Left ventricle myocardium inferior (tissue), 1 donor: ENCODE data around the gene ITSN2. TPM values are rescaled to one million over a fixed set of nuclear protein-coding genes. Genes with fewer than 3 reads are reported as not detected.
A peak's percentile ranks its signal among the peaks of the same experiment; 100 is the strongest.
"Not testable (repeated sequence)": the region's sequence is repeated elsewhere in the genome, so short reads cannot be mapped to it uniquely, and the experiment has no call there.

ENCODE experiments used
- DNase-seq: peaks from one replicate; pipeline ENCODE4 v3.0.0-alpha.2; 2020
- H3K27ac ChIP-seq: fragments of 200-600 bp; replicated peaks from 2 replicates; pipeline ENCODE4 v1.8.0; 2021
- H3K27me3 ChIP-seq: fragments of 200-600 bp; 2 replicates; pipeline ENCODE4 v1.8.0; 2021; ENCODE audit warnings: low read depth
- H3K36me3 ChIP-seq: fragments of 200-600 bp; 2 replicates; pipeline ENCODE4 v1.8.0; 2021
- H3K4me1 ChIP-seq: fragments of 200-600 bp; 2 replicates; pipeline ENCODE4 v1.8.0; 2021
- H3K4me3 ChIP-seq: fragments of 200-600 bp; 2 replicates; pipeline ENCODE4 v1.8.0; 2021; ENCODE audit warnings: mild to moderate bottlenecking, moderate library complexity
- H3K9me3 ChIP-seq: fragments of 200-600 bp; replicated peaks from 2 replicates; pipeline ENCODE4 v1.8.0; 2021
- CTCF ChIP-seq: fragments of 200-600 bp; IDR thresholded peaks from 2 replicates; pipeline ENCODE4 v1.8.0; 2021; ENCODE audit warnings: antibody characterized with exemption, mild to moderate bottlenecking, borderline replicate concordance
- intact Hi-C: fragments of 100-400 bp; cut with micrococcal nuclease; formaldehyde crosslinking; loops from one replicate; pipeline ENCODE4 v1.11.0; 2022
- total RNA-seq: library from RNA; stranded (reverse); fragmentation: NEBNext Ultra II Directional; extraction: Animal tissue kit (Norgen Biotek cat#: 25700); gene quantifications from one replicate; pipeline ENCODE4 v1.2.1, GENCODE V29; 2021
- donor health status: DM: no; HTN: yes; CAD: no; lungs with severe emphysema.

ITSN2 gene
- total RNA-seq, 1 donor from 2014 or later, result 24.4 TPM

- Histone ChIP-seq H3K4me1 (peaks cover 53% of the 10 kb centered on the region), H3K9me3 (no peaks in the 10 kb centered on the region), H3K27ac (peak overlapping the region; percentile 99), H3K36me3 (no peaks in the 10 kb centered on the region), H3K27me3 (no peaks in the 10 kb centered on the region), H3K4me3 (peak overlapping the region; percentile 93)
- TF ChIP-seq CTCF, result no peak
- DNase-seq, result no peak
- intact Hi-C loops, result no loop called here
These were observed 611 bp upstream of the ITSN2 start for GRCh38 chr2:24360963-24361330.

DNA sequence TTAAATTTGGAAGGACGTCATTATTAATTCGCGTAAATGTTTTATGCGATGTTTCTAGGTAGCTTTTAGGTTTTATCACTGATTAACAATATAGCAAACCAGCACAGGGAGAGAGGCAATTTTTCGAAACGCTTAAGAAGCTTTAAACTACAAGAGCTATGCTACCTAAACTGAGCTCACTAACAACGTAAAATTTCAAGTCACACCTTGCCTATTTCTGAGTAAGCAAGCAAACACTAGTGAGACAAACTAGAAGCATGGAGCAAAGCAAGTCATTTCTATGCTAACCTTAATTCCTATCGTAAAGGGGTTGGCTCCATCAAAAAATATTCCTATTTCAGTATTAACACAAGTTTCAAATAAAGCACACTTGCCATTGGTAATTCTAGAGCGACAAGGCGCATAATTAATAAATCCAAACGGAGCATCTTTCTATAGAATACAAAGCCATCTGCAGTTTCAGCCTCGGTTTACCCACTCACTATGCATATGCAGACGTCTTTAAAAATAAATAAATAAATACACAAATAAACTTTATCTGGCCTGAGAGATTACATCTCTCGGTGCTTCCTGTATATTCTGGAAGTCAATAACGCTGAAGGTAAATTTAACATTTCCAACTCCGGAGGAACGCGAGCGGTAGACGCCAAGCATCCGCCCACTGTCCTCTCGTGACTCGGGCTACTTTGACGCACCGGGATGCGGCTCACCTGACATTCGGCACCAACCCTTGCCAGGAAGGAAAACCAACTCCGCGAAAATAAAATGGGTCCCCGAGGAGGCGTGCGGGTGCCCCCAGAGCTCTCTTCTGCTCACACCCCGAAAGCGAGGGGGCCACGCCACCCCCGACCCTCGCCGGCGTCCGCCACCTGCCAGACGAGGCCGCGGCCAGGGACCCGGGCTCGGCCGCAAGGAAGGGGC lies 947 bp downstream of the ITSN2 start:
- TF ChIP-seq CTCF, result no peak
- no peaks in the 10 kb centered on the region for H3K9me3 ChIP-seq
- H3K36me3 ChIP-seq, result no peaks in the 10 kb centered on the region
- intact Hi-C loops, result no loop called here
- peak; percentile 32 for DNase-seq
- peak overlapping the region; percentile 93 for H3K4me3 ChIP-seq
- H3K27me3 ChIP-seq, result no peaks in the 10 kb centered on the region
- H3K4me1 ChIP-seq, result peaks cover 51% of the 10 kb centered on the region
- H3K27ac ChIP-seq, result peak overlapping the region; percentile 99

DNA sequence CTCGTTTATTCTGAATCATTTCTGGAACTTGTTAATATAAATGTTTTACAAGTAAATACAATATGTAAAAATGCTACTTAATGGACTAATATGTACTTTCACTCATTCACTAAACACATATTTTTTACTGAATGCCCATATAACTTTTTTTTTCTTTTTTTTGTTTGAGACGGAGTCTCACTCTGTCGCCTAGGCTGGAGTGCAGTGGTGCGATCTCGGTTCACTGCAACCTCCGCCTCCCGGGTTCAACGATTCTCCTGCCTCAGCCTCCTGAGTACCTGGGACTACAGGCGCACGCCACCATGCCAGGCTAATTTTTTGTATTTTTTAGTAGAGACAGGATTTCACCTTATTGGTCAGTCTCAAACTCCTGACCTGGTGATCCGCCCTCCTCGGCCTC lies 2.6 kb downstream of the ITSN2 start:
- intact Hi-C loops, H3K36me3 ChIP-seq, H3K9me3 ChIP-seq, H3K27me3 ChIP-seq, DNase-seq: not testable (repeated sequence)
- Histone ChIP-seq H3K27ac (peak overlapping the region; percentile 99), H3K4me1 (peaks cover 66% of the 10 kb centered on the region), H3K4me3 (peak overlapping the region; percentile 93)

DNA sequence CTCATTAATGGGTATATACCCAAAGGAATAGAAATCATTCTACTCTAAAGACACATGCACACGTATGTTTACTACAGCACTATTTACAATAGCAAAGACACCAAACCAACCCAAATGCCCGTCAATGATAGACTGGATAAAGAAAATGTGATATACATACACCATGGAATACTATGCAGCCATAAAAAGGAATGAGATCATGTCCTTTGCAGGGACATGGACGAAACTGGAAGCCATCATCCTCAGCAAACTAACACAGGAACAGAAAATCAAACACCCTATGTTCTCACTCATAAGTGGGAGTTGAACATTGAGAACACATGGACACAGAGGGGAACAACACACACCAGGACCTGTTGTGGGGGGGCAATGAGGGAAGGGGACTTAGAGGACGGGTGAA lies 3.2 kb downstream of the ITSN2 start:
- H3K4me3 ChIP-seq, H3K9me3 ChIP-seq, intact Hi-C loops, DNase-seq, H3K36me3 ChIP-seq, H3K27me3 ChIP-seq, H3K27ac ChIP-seq: not testable (repeated sequence)
- H3K4me1 ChIP-seq, result peaks cover 72% of the 10 kb centered on the region

DNA sequence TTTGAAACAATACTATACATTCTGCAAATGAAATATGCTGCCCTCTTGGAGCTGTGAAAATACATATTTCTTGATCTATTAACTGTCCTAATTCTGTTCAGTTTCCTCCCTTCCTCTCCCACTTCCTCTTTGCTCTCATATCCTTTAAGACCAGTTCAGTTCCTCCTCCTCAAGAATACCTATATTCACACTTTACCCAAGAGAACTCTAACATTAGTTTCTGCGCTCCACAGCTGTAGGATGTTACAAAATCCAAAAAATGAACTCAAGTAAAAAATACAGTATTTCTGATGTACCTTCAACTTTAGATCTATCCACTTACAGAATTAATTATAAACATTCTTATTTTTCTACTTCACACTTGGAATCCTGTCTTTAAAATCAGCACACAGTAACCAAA lies 5.4 kb downstream of the ITSN2 start:
- TF ChIP-seq CTCF, result no peak
- H3K9me3 ChIP-seq, result no peaks in the 10 kb centered on the region
- peaks cover 82% of the 10 kb centered on the region for H3K4me1 ChIP-seq
- H3K4me3 ChIP-seq, result no peak overlapping the region
- peak overlapping the region; percentile 59 for H3K27ac ChIP-seq
- no peaks in the 10 kb centered on the region for H3K36me3 ChIP-seq
- DNase-seq, result no peak
- H3K27me3 ChIP-seq, result no peaks in the 10 kb centered on the region
- intact Hi-C loops, result no loop called here

DNA sequence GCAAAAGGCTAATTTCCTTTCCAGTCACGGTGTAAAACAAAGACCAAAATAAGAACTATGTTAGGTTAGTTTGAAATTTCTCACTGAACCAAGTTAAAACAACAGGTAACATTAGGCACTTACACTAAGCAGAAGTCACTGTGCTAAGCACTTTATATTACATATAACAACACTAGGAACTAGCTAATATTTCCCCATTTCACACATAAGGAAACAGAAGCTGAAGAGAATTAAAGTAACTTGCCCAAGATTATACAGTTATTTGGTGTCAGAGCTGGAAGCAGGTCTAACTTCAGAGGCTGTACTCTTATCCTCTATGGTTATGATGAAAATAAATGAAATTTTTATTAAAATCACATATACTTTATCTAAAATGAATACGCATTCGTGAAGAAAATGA lies 5.9 kb downstream of the ITSN2 start:
- peak overlapping the region; percentile 59 for H3K27ac ChIP-seq

More for the DNA sequence above, 5.9 kb downstream of the ITSN2 start:
- Histone ChIP-seq H3K27me3 (no peaks in the 10 kb centered on the region), H3K4me1 (peaks cover 82% of the 10 kb centered on the region), H3K36me3 (no peaks in the 10 kb centered on the region), H3K9me3 (no peaks in the 10 kb centered on the region), H3K4me3 (no peak overlapping the region)
- intact Hi-C loops, result no loop called here
- DNase-seq, result no peak
- no peak for TF ChIP-seq CTCF
